GM12875 (cell line): ENCODE results near the gene PRKCZ.

ENCODE experiments used
- H3K4me3 ChIP-seq: one replicate; pipeline ENCODE4 v1.5.1; 2011; ENCODE audit warnings: low read depth, low read length, control low read depth
- TF ChIP-seq, protein P1 (sequence below): IDR thresholded peaks from 2 replicates; pipeline ENCODE4 v1.5.1; 2011; ENCODE audit warnings: low read depth, mild to moderate bottlenecking, control low read depth, inconsistent platforms, low read length, moderate library complexity, borderline replicate concordance; ENCODE audit not compliant: insufficient read depth

Gene PRKCZ

DNA sequence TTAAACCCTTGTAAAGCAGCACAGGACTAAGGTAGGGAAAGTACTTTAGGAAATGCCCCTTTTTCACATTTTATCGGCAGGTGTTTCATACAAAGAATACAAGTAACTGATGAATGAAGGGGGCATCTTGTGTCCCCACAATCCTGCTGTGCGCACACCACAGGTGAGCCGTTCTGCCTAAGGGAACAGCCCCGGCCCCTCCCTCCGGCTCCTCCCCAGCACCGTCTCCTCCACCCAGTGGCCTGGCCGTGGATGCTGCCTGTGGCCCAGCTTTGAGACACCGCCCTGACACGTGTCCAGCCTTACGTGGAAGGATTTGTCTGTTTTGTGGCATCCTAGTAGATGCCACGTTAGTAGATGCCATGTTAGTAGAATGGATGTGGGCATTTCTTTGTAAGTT is 131.5 kb downstream of the PRKCZ start:
- TF ChIP-seq, protein P1, sequence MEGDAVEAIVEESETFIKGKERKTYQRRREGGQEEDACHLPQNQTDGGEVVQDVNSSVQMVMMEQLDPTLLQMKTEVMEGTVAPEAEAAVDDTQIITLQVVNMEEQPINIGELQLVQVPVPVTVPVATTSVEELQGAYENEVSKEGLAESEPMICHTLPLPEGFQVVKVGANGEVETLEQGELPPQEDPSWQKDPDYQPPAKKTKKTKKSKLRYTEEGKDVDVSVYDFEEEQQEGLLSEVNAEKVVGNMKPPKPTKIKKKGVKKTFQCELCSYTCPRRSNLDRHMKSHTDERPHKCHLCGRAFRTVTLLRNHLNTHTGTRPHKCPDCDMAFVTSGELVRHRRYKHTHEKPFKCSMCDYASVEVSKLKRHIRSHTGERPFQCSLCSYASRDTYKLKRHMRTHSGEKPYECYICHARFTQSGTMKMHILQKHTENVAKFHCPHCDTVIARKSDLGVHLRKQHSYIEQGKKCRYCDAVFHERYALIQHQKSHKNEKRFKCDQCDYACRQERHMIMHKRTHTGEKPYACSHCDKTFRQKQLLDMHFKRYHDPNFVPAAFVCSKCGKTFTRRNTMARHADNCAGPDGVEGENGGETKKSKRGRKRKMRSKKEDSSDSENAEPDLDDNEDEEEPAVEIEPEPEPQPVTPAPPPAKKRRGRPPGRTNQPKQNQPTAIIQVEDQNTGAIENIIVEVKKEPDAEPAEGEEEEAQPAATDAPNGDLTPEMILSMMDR: no peak
- H3K4me3 ChIP-seq: no peak overlapping the region

DNA sequence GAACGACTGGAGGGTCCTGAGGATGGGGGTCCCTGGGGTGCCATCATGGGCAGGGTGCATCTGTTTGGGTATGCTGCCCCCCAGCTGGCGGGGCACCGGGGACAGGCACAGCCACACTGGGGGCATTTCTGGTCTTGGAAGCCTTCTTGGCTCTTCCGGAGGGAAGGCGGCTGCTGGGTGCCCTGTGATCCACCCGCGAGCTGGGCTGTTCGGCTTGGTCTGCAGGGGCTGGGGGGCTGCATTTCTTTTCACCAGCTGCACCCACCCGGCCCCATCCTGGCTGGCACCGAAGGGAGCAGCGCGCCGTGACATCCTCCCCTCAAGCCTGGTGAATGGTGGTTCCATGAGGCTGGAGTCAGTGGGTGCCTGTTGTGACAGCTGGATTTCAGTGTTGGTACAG is 132.2 kb downstream of the PRKCZ start:
- TF ChIP-seq, protein P1: no peak
- H3K4me3 ChIP-seq: no peak overlapping the region

DNA sequence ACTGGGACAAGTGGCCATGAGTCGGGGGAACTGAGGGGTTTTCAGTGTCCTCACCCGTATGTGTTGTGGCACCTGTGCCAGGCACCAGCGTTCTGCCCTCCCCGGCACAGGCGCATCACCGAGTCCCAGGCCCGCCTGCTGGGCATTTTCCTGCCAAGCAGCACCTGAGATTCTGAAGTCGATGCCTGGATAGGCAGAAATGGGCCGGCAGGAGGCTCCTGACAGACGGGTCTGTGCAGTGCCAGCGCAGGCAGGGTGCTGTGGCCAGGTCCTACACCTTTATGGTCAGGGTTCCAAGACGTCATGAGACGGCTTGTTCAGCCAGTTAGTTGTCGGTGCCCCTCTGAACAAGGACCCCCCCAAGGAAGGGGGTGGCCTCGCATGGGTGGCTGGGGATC is 133.7 kb downstream of the PRKCZ start:
- TF ChIP-seq, protein P1: no peak

DNA sequence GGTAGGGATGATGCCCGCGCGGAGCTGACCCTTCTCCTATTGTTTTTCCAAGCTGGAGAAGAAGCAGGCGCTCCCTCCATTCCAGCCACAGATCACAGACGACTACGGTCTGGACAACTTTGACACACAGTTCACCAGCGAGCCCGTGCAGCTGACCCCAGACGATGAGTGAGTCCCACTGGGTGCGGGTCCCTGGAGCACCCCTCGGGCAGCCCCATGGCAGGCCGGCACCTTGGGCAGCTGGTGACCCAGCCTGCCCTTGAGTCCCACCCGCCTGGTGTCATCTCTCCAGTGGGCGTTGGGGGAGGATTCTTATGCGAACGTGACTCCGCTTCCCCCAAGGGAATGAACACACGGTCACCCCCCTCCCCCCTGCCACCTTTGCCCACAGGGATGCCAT is 134.3 kb downstream of the PRKCZ start:
- no peak overlapping the region for H3K4me3 ChIP-seq
- TF ChIP-seq, protein P1: no peak

More for the DNA sequence above, 133.7 kb downstream of the PRKCZ start:
- H3K4me3 ChIP-seq: no peak overlapping the region

DNA sequence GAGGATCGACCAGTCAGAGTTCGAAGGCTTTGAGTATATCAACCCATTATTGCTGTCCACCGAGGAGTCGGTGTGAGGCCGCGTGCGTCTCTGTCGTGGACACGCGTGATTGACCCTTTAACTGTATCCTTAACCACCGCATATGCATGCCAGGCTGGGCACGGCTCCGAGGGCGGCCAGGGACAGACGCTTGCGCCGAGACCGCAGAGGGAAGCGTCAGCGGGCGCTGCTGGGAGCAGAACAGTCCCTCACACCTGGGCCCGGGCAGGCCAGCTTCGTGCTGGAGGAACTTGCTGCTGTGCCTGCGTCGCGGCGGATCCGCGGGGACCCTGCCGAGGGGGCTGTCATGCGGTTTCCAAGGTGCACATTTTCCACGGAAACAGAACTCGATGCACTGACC is 134.7 kb downstream of the PRKCZ start:
- TF ChIP-seq, protein P1: no peak
- H3K4me3 ChIP-seq: no peak overlapping the region

DNA sequence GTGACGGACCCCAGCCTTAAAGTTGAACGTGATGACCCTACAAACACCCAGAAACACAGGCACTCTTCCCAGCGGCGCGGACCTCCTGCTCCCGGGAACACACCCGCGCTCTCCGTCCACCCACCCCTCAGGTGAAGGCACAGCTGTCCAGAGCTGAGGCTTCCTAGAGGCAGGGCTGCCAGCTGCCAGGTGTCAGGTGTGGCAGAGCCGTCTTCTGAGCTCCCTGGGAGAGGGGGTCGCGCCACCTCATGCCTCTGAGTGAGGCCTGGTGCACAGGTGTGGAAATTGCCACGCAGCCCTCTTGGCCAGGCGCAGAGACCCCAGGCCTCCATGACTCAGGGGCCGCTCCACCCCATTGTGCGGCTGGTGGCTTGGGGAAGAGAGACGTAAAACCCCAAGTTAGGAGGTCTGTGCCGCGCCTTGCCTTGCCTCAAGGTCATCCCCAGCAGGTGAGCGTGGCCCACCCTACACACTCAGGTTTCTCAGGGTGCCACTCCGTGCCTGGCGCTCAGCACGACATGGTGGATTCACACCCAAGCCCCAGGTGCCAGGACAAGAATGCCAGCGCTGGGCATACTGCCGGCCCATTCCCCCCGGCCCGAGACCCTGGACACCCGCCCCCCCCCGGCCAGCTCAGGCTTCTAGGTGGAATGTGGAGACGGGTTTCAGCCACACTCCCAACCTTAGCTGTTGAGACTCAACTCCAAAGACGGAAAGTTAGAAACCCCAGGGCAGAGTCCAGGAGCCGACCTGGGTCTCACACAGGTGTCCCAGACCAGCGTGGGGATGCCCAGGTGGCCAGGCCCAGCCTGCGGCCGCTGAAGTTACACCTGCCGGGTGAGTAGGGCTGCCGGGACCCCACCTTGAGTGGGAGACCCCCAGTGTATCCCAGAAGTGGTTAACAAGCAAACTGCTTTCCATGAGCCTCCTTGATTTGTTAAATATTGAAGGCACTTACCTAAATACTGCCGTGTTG is 136.0 kb downstream of the PRKCZ start:
- TF ChIP-seq, protein P1: no peak
- no peak overlapping the region for H3K4me3 ChIP-seq

DNA sequence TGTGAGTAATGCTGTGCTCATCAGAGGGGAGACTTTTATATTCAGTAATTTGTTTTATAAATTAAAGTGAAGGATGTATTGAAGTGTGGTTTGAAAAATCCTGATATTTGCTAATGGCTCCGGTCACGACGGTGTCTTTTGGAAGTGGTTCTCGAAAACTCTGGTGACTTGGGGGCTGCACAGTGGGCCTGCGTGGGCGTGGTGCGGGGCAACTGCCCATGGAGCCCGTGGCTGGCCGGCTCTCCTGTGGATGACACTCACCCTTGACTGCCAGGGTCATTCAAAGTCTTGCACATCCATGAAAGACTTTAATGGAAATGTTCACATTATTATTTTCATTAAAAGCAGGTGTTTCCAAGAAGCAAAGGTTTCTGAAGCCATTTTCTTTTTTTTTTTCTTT is 136.7 kb downstream of the PRKCZ start:
- H3K4me3 ChIP-seq: no peak overlapping the region
- TF ChIP-seq, protein P1: no peak
